Measurements from ENCODE around the gene SUPT6H. TPM values are rescaled to one million over a fixed set of nuclear protein-coding genes. Genes with fewer than 3 reads are reported as not detected.
A peak's percentile ranks its signal among the peaks of the same experiment; 100 is the strongest.

SUPT6H gene
- total RNA-seq, 1 experiment from 2014 or later, result 61.3 TPM

DNA sequence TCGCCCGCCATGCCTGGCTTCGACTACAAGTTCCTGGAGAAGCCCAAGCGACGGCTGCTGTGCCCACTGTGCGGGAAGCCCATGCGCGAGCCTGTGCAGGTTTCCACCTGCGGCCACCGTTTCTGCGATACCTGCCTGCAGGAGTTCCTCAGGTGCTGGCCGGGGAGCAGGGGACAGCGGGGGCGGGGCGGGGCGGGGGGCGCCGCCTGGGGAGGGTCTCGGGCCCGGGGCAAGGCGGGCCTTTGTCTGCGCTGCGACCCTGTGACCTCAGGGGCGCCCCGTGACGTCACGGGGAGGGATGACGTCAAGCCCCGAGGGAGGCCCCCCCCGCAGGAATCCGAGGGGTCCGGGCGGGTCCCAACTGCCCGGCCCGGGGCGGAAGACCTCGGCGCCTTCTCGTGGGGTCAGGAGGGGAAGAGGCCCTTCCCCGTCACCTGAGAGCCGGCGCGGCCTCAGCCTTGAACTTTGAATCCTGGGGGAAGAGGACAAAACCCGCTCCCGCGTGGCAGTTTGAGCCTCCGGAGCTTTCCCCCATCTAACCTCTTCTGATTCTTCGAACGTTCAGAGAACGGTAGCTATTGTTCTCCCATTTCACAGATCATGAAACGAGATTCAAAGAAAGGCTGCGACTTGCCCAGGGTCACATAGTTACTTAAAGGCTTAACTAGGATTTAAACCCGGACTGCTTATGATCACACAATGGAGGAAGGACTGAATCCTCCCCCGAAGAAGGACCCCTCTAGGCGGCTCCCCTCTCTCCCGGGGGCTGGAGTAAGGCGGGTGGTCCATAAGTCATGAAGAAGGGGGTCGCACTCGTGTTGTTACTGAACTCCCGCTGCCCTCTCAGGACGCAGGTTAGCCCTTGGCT, 82.3 kb downstream of the SUPT6H start (continued):
- no peak for TF ChIP-seq TCF7 (CRISPR knock-in tag; IDR thresholded peaks at IDR 0.05; ENCODE audit: low read depth)
- TF ChIP-seq CREM (CRISPR knock-in tag; IDR thresholded peaks at IDR 0.05), result peak; percentile 89
- TF ChIP-seq MLX (CRISPR knock-in tag; IDR thresholded peaks at IDR 0.05), result 0 out of 2 replicates have a peak, but pooled peaks have one; percentile 15
- no peak for TF ChIP-seq FOXJ3 (CRISPR knock-in tag; IDR thresholded peaks at IDR 0.05; ENCODE audit: borderline replicate concordance)
- TF ChIP-seq JUN (CRISPR knock-in tag; IDR thresholded peaks at IDR 0.05), result no peak
- TF ChIP-seq, protein P1, sequence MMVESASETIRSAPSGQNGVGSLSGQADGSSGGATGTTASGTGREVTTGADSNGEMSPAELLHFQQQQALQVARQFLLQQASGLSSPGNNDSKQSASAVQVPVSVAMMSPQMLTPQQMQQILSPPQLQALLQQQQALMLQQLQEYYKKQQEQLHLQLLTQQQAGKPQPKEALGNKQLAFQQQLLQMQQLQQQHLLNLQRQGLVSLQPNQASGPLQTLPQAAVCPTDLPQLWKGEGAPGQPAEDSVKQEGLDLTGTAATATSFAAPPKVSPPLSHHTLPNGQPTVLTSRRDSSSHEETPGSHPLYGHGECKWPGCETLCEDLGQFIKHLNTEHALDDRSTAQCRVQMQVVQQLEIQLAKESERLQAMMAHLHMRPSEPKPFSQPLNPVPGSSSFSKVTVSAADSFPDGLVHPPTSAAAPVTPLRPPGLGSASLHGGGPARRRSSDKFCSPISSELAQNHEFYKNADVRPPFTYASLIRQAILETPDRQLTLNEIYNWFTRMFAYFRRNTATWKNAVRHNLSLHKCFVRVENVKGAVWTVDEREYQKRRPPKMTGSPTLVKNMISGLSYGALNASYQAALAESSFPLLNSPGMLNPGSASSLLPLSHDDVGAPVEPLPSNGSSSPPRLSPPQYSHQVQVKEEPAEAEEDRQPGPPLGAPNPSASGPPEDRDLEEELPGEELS (CRISPR knock-in tag; IDR thresholded peaks at IDR 0.05), result peak; percentile 4; the same call in 1 of the 2 replicates
- TF ChIP-seq OVOL2 (CRISPR knock-in tag; IDR thresholded peaks at IDR 0.05; ENCODE audit: borderline replicate concordance), result no peak
- TF ChIP-seq ATF1 (CRISPR knock-in tag; IDR thresholded peaks at IDR 0.05), result no peak
- TF ChIP-seq, protein P2, sequence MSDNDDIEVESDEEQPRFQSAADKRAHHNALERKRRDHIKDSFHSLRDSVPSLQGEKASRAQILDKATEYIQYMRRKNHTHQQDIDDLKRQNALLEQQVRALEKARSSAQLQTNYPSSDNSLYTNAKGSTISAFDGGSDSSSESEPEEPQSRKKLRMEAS (CRISPR knock-in tag; IDR thresholded peaks at IDR 0.05), result 0 out of 2 replicates have a peak, but pooled peaks have one; percentile 15
- TF ChIP-seq AFF4 (CRISPR knock-in tag; IDR thresholded peaks at IDR 0.05; ENCODE audit: borderline replicate concordance), result 0 out of 2 replicates have a peak, but pooled peaks have one; percentile 2
- peak; percentile 79; the same call in 1 of the 2 replicates for TF ChIP-seq ZNF416 (CRISPR knock-in tag; IDR thresholded peaks at IDR 0.05)
- TF ChIP-seq, protein P3, sequence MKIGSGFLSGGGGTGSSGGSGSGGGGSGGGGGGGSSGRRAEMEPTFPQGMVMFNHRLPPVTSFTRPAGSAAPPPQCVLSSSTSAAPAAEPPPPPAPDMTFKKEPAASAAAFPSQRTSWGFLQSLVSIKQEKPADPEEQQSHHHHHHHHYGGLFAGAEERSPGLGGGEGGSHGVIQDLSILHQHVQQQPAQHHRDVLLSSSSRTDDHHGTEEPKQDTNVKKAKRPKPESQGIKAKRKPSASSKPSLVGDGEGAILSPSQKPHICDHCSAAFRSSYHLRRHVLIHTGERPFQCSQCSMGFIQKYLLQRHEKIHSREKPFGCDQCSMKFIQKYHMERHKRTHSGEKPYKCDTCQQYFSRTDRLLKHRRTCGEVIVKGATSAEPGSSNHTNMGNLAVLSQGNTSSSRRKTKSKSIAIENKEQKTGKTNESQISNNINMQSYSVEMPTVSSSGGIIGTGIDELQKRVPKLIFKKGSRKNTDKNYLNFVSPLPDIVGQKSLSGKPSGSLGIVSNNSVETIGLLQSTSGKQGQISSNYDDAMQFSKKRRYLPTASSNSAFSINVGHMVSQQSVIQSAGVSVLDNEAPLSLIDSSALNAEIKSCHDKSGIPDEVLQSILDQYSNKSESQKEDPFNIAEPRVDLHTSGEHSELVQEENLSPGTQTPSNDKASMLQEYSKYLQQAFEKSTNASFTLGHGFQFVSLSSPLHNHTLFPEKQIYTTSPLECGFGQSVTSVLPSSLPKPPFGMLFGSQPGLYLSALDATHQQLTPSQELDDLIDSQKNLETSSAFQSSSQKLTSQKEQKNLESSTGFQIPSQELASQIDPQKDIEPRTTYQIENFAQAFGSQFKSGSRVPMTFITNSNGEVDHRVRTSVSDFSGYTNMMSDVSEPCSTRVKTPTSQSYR (CRISPR knock-in tag; IDR thresholded peaks at IDR 0.05), result 0 out of 2 replicates have a peak, but pooled peaks have one; percentile 28

GRCh38 chr17:28744972-28745785, 83.2 kb downstream of the SUPT6H start:
- ChIA-PET CTCF (interaction anchor here (1.3 to 13.9 kb wide), 4 partner anchors 15 to 205 kb away, joined by 4 to 541 read pairs (median 22); partner anchors contain the start of genes NEK8 and TLCD1), POLR2A (interaction anchor here (0.6 to 13.5 kb wide), 9 partner anchors 10 to 207 kb away, joined by 3 to 310 read pairs (median 5); partner anchors contain the start of genes ERAL1, NEK8, PHF12 and PROCA1)
- Mint-ChIP-seq H3K4me3 (peak overlapping the region; percentile 88), H3K27ac (peak overlapping the region; percentile 96), H3K27me3 (ENCODE audit: low read depth) (no peaks in the 10 kb centered on the region), H3K4me1 (peaks cover 49% of the 10 kb centered on the region), H3K36me3 (peaks cover 32% of the 10 kb centered on the region), H3K9me3 (no peaks in the 10 kb centered on the region)
- ATAC-seq (peak; percentile 2), DNase-seq (ENCODE audit: low spot score) (peak; percentile 68)
- peak; percentile 47; the same call in 1 of the 2 replicates for TF ChIP-seq GABPB1 (CRISPR knock-in tag; IDR thresholded peaks at IDR 0.05)
- TF ChIP-seq NR3C1 (CRISPR knock-in tag; conservative IDR thresholded peaks at IDR 0.05; ENCODE audit: low read depth), result no peak
- TF ChIP-seq NFE2L1 (CRISPR knock-in tag; IDR thresholded peaks at IDR 0.05), result 0 out of 2 replicates have a peak, but pooled peaks have one; percentile 12
- TF ChIP-seq, protein P4, sequence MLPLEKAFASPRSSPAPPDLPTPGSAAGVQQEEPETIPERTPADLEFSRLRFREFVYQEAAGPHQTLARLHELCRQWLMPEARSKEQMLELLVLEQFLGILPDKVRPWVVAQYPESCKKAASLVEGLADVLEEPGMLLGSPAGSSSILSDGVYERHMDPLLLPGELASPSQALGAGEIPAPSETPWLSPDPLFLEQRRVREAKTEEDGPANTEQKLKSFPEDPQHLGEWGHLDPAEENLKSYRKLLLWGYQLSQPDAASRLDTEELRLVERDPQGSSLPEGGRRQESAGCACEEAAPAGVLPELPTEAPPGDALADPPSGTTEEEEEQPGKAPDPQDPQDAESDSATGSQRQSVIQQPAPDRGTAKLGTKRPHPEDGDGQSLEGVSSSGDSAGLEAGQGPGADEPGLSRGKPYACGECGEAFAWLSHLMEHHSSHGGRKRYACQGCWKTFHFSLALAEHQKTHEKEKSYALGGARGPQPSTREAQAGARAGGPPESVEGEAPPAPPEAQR (CRISPR knock-in tag; IDR thresholded peaks at IDR 0.05), result no peak
- peak; percentile 70 for TF ChIP-seq ZNF416 (CRISPR knock-in tag; IDR thresholded peaks at IDR 0.05)
- TF ChIP-seq CREM (CRISPR knock-in tag; IDR thresholded peaks at IDR 0.05), result no peak
- no peak for TF ChIP-seq SOX15 (CRISPR knock-in tag; IDR thresholded peaks at IDR 0.05)
- TF ChIP-seq ZBTB21 (CRISPR knock-in tag; IDR thresholded peaks at IDR 0.05; ENCODE audit: borderline replicate concordance), result peak; percentile 85; the same call in 1 of the 2 replicates
- no peak for TF ChIP-seq TEAD1 (CRISPR knock-in tag; IDR thresholded peaks at IDR 0.05)
